Astrocyte (in vitro differentiated cells and primary cell): Measurements from ENCODE around the gene CADM4.

ENCODE experiments used
- EZH2 ChIP-seq: IDR thresholded peaks from 2 replicates; pipeline ENCODE4 v1.6.1; 2012; ENCODE audit warnings: mild to moderate bottlenecking, low read length, inconsistent platforms; ENCODE audit not compliant: insufficient read depth
- TF ChIP-seq, protein P1 (sequence below): IDR thresholded peaks from 2 replicates; pipeline ENCODE4 v1.5.1; 2011; ENCODE audit warnings: low read depth, mild to moderate bottlenecking, inconsistent platforms, low read length, moderate library complexity; ENCODE audit not compliant: insufficient read depth

DNA sequence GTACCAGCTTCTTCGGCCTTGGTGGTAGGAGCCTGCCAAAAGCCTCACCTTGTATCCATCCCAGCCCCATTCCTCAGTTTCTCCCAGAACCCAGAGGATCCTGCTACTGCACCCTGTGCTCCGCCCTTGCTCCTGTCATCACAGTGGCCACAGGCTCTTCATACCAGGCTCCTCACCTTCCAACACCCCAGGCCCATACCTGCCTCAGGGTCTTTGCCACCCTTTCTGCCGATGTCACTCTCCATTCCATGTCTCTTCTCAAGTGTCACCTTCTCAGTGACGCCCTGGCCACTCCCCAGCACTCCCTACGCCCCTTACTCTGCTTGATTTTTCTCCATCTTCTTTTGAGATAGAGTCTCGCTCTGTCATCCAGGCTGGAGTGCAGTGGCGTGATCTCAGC is 29.8 kb downstream of the CADM4 start:
- TF ChIP-seq, protein P1, sequence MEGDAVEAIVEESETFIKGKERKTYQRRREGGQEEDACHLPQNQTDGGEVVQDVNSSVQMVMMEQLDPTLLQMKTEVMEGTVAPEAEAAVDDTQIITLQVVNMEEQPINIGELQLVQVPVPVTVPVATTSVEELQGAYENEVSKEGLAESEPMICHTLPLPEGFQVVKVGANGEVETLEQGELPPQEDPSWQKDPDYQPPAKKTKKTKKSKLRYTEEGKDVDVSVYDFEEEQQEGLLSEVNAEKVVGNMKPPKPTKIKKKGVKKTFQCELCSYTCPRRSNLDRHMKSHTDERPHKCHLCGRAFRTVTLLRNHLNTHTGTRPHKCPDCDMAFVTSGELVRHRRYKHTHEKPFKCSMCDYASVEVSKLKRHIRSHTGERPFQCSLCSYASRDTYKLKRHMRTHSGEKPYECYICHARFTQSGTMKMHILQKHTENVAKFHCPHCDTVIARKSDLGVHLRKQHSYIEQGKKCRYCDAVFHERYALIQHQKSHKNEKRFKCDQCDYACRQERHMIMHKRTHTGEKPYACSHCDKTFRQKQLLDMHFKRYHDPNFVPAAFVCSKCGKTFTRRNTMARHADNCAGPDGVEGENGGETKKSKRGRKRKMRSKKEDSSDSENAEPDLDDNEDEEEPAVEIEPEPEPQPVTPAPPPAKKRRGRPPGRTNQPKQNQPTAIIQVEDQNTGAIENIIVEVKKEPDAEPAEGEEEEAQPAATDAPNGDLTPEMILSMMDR: no peak
- TF ChIP-seq EZH2: no peak
